ENCODE results near the gene PLA2G2C.

The PLA2G2C gene

DNA sequence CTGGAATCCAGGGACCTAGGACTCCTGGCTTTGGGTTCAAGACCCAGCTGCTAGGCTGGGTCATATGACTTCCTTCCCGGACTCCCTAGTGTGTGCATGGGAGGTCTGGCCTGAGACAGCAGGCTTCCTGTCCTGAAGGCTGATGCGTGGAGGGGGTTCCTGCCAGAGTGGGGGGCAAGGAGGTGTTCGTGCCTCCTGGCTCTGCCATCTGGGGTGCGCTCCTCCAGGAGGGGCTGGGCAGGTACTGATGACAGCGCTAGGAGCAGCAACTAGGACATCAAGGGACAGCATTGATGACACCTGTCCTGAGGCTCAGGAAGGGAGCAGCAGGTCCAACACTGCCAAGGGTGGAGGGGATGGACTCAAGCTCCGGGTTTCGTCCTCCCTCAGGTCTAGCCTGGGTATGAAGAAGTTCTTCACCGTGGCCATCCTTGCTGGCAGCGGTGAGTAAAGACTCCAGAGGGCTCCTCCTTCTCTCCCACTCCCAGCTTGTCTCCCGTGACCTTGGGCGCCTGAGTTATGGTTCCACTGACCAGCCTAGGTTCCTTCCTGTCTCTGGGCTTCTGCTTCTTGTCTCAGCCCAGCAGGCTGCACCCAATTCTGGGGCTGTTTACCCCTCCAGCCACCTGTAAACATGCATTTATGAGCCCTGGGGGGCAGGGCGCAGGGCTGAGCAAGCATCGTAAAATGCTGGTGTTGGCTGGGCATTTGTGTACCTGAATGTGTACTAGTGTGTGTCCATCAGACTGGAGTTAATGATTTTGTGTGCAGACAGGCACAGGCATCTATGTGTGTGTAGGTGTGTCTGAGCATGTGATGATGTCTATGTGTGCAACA, 46.3 kb downstream of the PLA2G2C start:
- H3K4me3 ChIP-seq (replicated peaks; ENCODE audit: low read depth, low read length): no peak overlapping the region
- DNase-seq (ENCODE audit: extremely low read depth, insufficient read length): no peak
- no peaks in the 10 kb centered on the region for H3K36me3 ChIP-seq (ENCODE audit: control insufficient read depth, insufficient read depth, low read length)
- H3K27me3 ChIP-seq (replicated peaks; ENCODE audit: control insufficient read depth, insufficient read depth, low read length): no peaks in the 10 kb centered on the region; the same call in 1 of the 2 replicates
- TF ChIP-seq, protein P1, sequence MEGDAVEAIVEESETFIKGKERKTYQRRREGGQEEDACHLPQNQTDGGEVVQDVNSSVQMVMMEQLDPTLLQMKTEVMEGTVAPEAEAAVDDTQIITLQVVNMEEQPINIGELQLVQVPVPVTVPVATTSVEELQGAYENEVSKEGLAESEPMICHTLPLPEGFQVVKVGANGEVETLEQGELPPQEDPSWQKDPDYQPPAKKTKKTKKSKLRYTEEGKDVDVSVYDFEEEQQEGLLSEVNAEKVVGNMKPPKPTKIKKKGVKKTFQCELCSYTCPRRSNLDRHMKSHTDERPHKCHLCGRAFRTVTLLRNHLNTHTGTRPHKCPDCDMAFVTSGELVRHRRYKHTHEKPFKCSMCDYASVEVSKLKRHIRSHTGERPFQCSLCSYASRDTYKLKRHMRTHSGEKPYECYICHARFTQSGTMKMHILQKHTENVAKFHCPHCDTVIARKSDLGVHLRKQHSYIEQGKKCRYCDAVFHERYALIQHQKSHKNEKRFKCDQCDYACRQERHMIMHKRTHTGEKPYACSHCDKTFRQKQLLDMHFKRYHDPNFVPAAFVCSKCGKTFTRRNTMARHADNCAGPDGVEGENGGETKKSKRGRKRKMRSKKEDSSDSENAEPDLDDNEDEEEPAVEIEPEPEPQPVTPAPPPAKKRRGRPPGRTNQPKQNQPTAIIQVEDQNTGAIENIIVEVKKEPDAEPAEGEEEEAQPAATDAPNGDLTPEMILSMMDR (IDR thresholded peaks at IDR 0.05; ENCODE audit: insufficient read depth, low read length, poor library complexity, severe bottlenecking): no peak

- no peaks in the 10 kb centered on the region; the same call in 1 of the 2 replicates for H3K27me3 ChIP-seq (replicated peaks; ENCODE audit: control insufficient read depth, insufficient read depth, low read length)
- no peak for DNase-seq (ENCODE audit: extremely low read depth, insufficient read length)
These were observed 47.3 kb downstream of the PLA2G2C start, which contains the start of gene PLA2G2F for GRCh38 chr1:20138961-20139550. TSS of gene PLA2G2F (plus strand) at chr1:20139323. CDS start at chr1:20139428, 105 bp downstream.

DNA sequence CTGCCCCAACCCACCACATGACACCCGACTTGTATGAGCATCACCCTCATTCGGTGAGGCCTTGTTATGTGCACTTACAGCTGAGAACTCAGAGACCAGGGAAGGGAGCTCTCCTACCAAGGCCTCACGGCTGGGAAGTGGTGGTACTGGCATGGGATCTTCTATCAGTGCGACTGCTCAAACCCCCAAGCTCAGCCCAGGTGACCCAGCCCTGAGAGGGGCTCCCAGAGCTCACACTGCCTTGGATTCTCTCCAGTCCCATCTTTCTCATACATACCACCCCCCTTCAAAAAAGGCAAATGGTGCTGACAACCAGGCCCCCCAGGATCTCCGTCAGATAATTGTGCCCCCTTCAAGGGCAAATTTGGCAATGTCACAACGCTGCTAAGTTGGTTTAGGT, 48.0 kb downstream of the PLA2G2C start:
- Histone ChIP-seq H3K36me3 (ENCODE audit: control insufficient read depth, insufficient read depth, low read length) (no peaks in the 10 kb centered on the region), H3K27me3 (replicated peaks; ENCODE audit: control insufficient read depth, insufficient read depth, low read length) (no peaks in the 10 kb centered on the region; the same call in 1 of the 2 replicates), H3K4me3 (replicated peaks; ENCODE audit: low read depth, low read length) (no peak overlapping the region)
- DNase-seq (ENCODE audit: extremely low read depth, insufficient read length): no peak
- TF ChIP-seq, protein P1 (IDR thresholded peaks at IDR 0.05; ENCODE audit: insufficient read depth, low read length, poor library complexity, severe bottlenecking): no peak

More at GRCh38 chr1:20138961-20139550, 47.3 kb downstream of the PLA2G2C start, which contains the start of gene PLA2G2F:
- no peak within 1 kb of the TSS for H3K4me3 ChIP-seq (replicated peaks; ENCODE audit: low read depth, low read length)
- no peaks in the 10 kb centered on the region for H3K36me3 ChIP-seq (ENCODE audit: control insufficient read depth, insufficient read depth, low read length)
- TF ChIP-seq, protein P1 (IDR thresholded peaks at IDR 0.05; ENCODE audit: insufficient read depth, low read length, poor library complexity, severe bottlenecking): no peak

GRCh38 chr1:20137604-20138003, 48.7 kb downstream of the PLA2G2C start:
- TF ChIP-seq, protein P1 (IDR thresholded peaks at IDR 0.05; ENCODE audit: insufficient read depth, low read length, poor library complexity, severe bottlenecking): no peak
- H3K27me3 ChIP-seq (replicated peaks; ENCODE audit: control insufficient read depth, insufficient read depth, low read length): no peaks in the 10 kb centered on the region; the same call in 1 of the 2 replicates
- no peak for DNase-seq (ENCODE audit: extremely low read depth, insufficient read length)
- H3K4me3 ChIP-seq (replicated peaks; ENCODE audit: low read depth, low read length): no peak overlapping the region
- no peaks in the 10 kb centered on the region for H3K36me3 ChIP-seq (ENCODE audit: control insufficient read depth, insufficient read depth, low read length)

DNA sequence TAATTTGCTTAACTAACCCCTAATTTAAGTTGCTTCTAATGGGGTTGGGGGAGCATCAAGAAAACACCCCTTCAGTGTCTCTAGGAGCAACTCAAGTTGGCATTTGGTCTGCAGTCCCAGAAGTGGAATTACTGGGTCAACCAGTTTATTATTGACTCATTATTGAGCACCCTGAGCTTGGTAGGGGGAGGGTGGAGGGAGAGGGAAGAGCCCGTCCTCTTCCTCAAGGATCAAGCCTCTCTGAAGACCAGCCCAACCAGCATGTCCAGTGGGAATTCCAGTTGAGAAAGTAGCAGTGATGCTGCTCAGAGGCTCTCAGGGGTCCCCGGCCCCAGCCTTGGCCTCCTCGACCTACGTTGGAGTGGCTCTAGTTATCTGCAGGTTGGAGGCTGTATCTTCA, 49.3 kb downstream of the PLA2G2C start:
- Histone ChIP-seq H3K36me3 (ENCODE audit: control insufficient read depth, insufficient read depth, low read length) (no peaks in the 10 kb centered on the region), H3K4me3 (replicated peaks; ENCODE audit: low read depth, low read length) (no peak overlapping the region), H3K27me3 (replicated peaks; ENCODE audit: control insufficient read depth, insufficient read depth, low read length) (no peaks in the 10 kb centered on the region; the same call in 1 of the 2 replicates)
- no peak for DNase-seq (ENCODE audit: extremely low read depth, insufficient read length)
- TF ChIP-seq, protein P1 (IDR thresholded peaks at IDR 0.05; ENCODE audit: insufficient read depth, low read length, poor library complexity, severe bottlenecking): no peak
